ENCODE data around the gene DNLZ.

DNLZ gene

GRCh38 chr9:136395345-136396218 lies 32.0 kb upstream of the DNLZ start:
- DNase-seq: no peak

GRCh38 chr9:136395020-136395340 lies 31.4 kb upstream of the DNLZ start:
- DNase-seq: no peak

- no peak for DNase-seq
Observed at GRCh38 chr9:136394312-136395019, 30.9 kb upstream of the DNLZ start.

GRCh38 chr9:136393531-136393930 lies 30.0 kb upstream of the DNLZ start:
- no peak for DNase-seq

GRCh38 chr9:136392538-136393449 lies 29.2 kb upstream of the DNLZ start:
- no peak for DNase-seq

GRCh38 chr9:136391737-136392537 lies 28.4 kb upstream of the DNLZ start:
- no peak for DNase-seq

- DNase-seq: no peak
Observed at GRCh38 chr9:136389396-136389795, 25.9 kb upstream of the DNLZ start.

- DNase-seq: no peak
Observed at GRCh38 chr9:136387217-136387616, 23.7 kb upstream of the DNLZ start.

GRCh38 chr9:136386018-136386417 lies 22.5 kb upstream of the DNLZ start:
- no peak for DNase-seq

GRCh38 chr9:136385015-136385414 lies 21.5 kb upstream of the DNLZ start:
- no peak for DNase-seq

GRCh38 chr9:136383436-136383835 lies 19.9 kb upstream of the DNLZ start:
- DNase-seq: no peak

GRCh38 chr9:136381966-136382513 lies 18.5 kb upstream of the DNLZ start:
- no peak for DNase-seq

GRCh38 chr9:136381311-136381710 lies 17.8 kb upstream of the DNLZ start:
- DNase-seq: no peak

- DNase-seq: no peak
Observed at GRCh38 chr9:136380381-136380780, 16.8 kb upstream of the DNLZ start.

- no peak for DNase-seq
Observed at GRCh38 chr9:136379891-136380290, 16.3 kb upstream of the DNLZ start.

GRCh38 chr9:136379401-136379800 lies 15.9 kb upstream of the DNLZ start:
- no peak for DNase-seq

GRCh38 chr9:136379003-136379287 lies 15.4 kb upstream of the DNLZ start:
- DNase-seq: no peak

- DNase-seq: no peak
Observed at GRCh38 chr9:136378170-136379002, 14.8 kb upstream of the DNLZ start.

GRCh38 chr9:136377341-136378169 lies 14.0 kb upstream of the DNLZ start:
- DNase-seq: no peak

GRCh38 chr9:136376457-136376856 lies 12.9 kb upstream of the DNLZ start:
- no peak for DNase-seq

GRCh38 chr9:136375096-136375495 lies 11.6 kb upstream of the DNLZ start:
- DNase-seq: no peak
